Measurements from ENCODE around the gene PALM.

Gene PALM

DNA sequence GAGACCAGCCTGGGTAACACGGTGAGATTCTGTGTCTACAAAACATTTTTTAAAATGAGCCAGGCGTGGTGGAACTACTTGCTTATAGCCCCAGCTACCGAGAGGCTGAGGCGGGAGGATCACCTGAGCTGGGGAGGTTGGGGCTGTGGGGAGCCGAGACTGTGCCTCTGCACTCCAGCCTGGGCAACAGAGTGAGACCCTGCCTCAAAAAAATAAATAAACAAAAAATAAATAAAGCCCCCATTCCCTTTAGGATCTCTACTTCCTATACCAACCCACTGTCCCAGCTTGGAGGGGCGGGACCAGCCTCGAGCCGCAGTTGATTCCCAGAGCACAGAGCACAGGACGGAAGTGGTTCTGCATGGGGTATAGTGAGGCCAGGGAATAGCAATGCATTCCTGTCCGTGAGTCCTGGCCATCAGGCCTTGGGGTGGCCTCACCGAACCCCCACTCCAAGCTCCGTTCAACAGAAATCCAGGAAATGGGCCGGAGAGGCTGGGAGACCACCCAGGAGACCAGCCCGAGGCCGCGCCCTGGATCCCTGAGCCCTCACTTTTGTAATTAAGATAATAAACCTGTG, 83.7 kb downstream of the PALM start:
- Histone ChIP-seq H3K4me3 (ENCODE audit: insufficient read depth, low read depth, low read length, poor library complexity, severe bottlenecking) (no peak overlapping the region), H3K27ac (ENCODE audit: insufficient read depth, low read length, poor library complexity, severe bottlenecking) (no peak overlapping the region), H3K9me3 (ENCODE audit: control insufficient read depth, low read length) (no peaks in the 10 kb centered on the region), H3K27me3 (replicated peaks; ENCODE audit: control insufficient read depth, insufficient read depth, low read length, poor library complexity, severe bottlenecking) (no peaks in the 10 kb centered on the region), H3K4me1 (ENCODE audit: control insufficient read depth, insufficient read depth, low read length, poor library complexity, severe bottlenecking) (no peaks in the 10 kb centered on the region), H3K36me3 (ENCODE audit: control insufficient read depth, insufficient read depth, low read length) (no peaks in the 10 kb centered on the region)
- DNase-seq = no peak

DNA sequence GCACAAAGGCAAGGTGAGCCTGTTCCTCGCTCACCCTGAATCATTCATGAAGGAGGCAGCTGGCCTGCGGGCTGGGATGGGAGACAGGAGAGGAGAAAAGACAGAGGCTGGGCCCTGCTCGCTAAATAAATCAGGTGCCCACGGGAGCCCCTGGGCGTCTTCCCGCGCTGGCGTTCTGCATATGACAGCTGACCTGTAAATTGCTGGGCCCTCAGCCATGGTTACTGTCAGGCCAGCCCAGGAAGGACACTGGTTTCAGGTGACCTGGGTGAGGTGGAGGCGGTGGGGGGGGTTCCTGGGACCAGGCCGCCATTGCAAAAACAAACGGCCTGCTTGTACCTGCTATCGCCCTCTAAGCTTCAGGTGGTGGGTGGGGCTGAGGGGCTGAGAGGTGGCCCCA, 85.1 kb downstream of the PALM start:
- Histone ChIP-seq H3K4me1 (ENCODE audit: control insufficient read depth, insufficient read depth, low read length, poor library complexity, severe bottlenecking) (peaks cover 9% of the 10 kb centered on the region), H3K27me3 (replicated peaks; ENCODE audit: control insufficient read depth, insufficient read depth, low read length, poor library complexity, severe bottlenecking) (no peaks in the 10 kb centered on the region), H3K27ac (ENCODE audit: insufficient read depth, low read length, poor library complexity, severe bottlenecking) (no peak overlapping the region), H3K36me3 (ENCODE audit: control insufficient read depth, insufficient read depth, low read length) (no peaks in the 10 kb centered on the region), H3K9me3 (ENCODE audit: control insufficient read depth, low read length) (no peaks in the 10 kb centered on the region), H3K4me3 (ENCODE audit: insufficient read depth, low read depth, low read length, poor library complexity, severe bottlenecking) (no peak overlapping the region)
- DNase-seq = no peak

DNA sequence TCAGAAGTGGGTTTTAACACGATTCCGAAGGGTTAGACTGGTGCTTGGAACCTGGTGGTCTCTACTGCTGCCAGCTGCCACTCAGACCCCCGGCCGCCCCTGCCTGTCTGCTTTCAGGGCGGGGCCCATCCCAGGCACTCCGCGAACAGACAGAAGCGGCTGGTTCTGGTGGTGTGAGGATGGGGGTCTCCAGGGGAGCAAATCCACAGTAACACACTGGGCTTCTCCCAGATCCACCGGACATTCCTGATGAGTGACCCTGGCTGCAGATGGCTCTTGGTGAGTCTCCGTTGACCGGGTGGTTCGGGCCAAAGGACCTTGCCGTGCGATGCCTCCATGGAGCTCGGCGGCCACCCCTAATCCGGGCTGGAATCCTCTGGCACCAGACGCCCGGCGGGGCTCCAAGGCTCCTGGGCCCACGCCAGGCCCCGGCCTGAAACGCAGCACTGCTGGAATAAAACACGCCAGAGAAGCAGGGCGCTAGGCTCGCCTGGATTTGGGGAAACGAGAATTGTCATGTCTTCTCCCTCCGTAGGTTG, 86.4 kb downstream of the PALM start:
- H3K36me3 ChIP-seq (ENCODE audit: control insufficient read depth, insufficient read depth, low read length) = peaks cover 3% of the 10 kb centered on the region
- H3K4me3 ChIP-seq (ENCODE audit: insufficient read depth, low read depth, low read length, poor library complexity, severe bottlenecking) = no peak overlapping the region
- H3K4me1 ChIP-seq (ENCODE audit: control insufficient read depth, insufficient read depth, low read length, poor library complexity, severe bottlenecking) = peaks cover 21% of the 10 kb centered on the region
- no peaks in the 10 kb centered on the region for H3K9me3 ChIP-seq (ENCODE audit: control insufficient read depth, low read length)
- DNase-seq = no peak
- no peak overlapping the region for H3K27ac ChIP-seq (ENCODE audit: insufficient read depth, low read length, poor library complexity, severe bottlenecking)
- H3K27me3 ChIP-seq (replicated peaks; ENCODE audit: control insufficient read depth, insufficient read depth, low read length, poor library complexity, severe bottlenecking) = no peaks in the 10 kb centered on the region

DNA sequence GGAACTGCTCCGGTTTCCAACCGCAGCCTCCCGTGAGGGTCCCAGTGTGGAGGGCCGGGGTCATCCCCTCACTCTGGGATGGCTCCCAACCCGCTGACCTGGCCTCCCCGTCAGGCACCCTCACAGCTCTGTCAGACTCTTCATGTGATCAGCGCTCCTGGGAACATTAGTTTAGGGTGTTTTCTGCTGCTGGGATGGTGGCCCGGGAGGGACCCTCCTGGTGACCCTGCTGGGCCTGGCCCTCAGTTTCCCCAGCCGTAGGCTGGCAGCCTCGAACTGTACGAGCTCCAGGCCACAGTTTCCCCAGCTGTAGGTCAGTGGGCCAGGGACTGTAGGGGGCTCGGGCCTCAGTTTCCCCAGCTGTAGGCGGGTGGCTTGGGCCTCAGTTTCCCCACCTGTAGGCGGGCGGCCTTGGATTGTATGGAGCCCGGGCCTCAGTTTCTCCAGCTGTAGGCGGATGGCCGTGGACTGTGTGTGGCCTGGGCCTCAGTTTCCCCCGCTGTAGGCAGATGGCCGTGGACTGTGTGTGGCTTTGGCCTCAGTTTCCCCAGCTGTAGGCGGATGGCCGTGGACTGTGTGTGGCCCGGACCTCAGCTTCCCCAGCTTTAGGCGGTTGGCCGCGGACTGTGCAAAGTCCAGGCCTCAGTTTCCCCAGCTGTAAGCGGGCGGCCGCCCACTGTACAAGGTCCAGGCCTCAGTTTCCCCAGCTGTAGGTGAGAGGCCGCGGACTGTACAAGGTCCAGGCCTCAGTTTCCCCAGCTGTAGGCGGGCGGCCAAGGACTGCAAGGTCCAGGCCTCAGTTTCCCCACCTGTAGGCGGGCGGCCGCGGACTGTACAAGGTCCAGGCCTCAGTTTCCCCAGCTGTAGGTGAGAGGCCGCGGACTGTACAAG, 87.2 kb downstream of the PALM start:
- Histone ChIP-seq H3K4me1 (ENCODE audit: control insufficient read depth, insufficient read depth, low read length, poor library complexity, severe bottlenecking) (peaks cover 29% of the 10 kb centered on the region), H3K27me3 (replicated peaks; ENCODE audit: control insufficient read depth, insufficient read depth, low read length, poor library complexity, severe bottlenecking) (no peaks in the 10 kb centered on the region), H3K36me3 (ENCODE audit: control insufficient read depth, insufficient read depth, low read length) (peaks cover 3% of the 10 kb centered on the region), H3K27ac (ENCODE audit: insufficient read depth, low read length, poor library complexity, severe bottlenecking) (no peak overlapping the region), H3K4me3 (ENCODE audit: insufficient read depth, low read depth, low read length, poor library complexity, severe bottlenecking) (peak overlapping the region; percentile 68), H3K9me3 (ENCODE audit: control insufficient read depth, low read length) (no peaks in the 10 kb centered on the region)
- no peak for DNase-seq

DNA sequence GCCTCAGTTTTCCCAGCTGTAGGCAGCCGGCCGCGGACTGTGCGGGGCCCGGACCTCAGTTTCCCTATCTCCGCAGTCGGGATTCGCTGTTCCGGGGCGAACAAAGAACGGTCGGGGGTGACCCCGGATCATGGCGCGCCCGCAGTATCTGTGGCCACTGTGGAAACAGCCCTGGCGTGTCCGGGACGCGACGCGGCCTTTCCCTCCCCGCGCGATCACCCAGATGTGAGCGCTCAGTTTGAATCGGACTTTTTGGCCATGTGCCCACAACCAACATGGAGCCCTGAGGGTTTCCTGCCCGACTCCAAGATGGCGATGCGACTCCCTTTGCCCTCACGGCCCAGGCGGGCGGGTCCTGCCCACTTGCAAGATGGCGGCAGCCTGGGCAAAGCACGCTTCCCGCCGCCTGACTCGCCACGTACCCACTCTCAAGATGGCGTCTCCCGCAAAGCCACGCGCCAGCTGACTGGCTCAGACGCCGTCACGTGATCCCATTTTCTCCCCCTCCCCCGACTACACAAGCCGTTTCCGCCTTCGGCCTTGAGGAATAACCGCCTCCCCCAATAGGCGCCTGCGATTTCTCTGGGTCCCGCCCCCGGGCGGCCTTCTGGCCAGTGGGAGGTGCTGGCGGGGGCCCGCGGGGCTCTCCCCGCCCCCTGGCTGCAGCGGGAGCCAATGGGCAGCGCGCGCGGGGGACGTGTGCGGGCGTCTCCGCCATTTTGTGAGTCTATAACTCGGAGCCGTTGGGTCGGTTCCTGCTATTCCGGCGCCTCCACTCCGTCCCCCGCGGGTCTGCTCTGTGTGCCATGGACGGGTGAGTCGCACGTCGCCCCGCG, 88.2 kb downstream of the PALM start, which contains the start of gene PTBP1:
TSS of gene PTBP1 (plus strand) at position 761 of the 836 bp plus-strand sequence. CDS start at position 807, 46 bp downstream.
- Histone ChIP-seq H3K4me1 (ENCODE audit: control insufficient read depth, insufficient read depth, low read length, poor library complexity, severe bottlenecking) (peaks cover 39% of the 10 kb centered on the region), H3K36me3 (ENCODE audit: control insufficient read depth, insufficient read depth, low read length) (peaks cover 3% of the 10 kb centered on the region), H3K9me3 (ENCODE audit: control insufficient read depth, low read length) (no peaks in the 10 kb centered on the region), H3K4me3 (ENCODE audit: insufficient read depth, low read depth, low read length, poor library complexity, severe bottlenecking) (peak within 1 kb of the TSS; percentile 92), H3K27ac (ENCODE audit: insufficient read depth, low read length, poor library complexity, severe bottlenecking) (peak within 1 kb of the TSS; percentile 75), H3K27me3 (replicated peaks; ENCODE audit: control insufficient read depth, insufficient read depth, low read length, poor library complexity, severe bottlenecking) (no peaks in the 10 kb centered on the region)
- DNase-seq = peak; percentile 100
